Activated CD8-positive, alpha-beta memory T cell treated with anti-CD3 and anti-CD28 coated beads for 24 hours (primary cell): ENCODE measurements around the gene RNF220.
"Not testable (repeated sequence)": the region's sequence is repeated elsewhere in the genome, so short reads cannot be mapped to it uniquely, and the experiment has no call there.

ENCODE experiments used
- DNase-seq: peaks from one replicate; pipeline ENCODE4 v3.0.0-alpha.2; 2020

RNF220 gene

DNA sequence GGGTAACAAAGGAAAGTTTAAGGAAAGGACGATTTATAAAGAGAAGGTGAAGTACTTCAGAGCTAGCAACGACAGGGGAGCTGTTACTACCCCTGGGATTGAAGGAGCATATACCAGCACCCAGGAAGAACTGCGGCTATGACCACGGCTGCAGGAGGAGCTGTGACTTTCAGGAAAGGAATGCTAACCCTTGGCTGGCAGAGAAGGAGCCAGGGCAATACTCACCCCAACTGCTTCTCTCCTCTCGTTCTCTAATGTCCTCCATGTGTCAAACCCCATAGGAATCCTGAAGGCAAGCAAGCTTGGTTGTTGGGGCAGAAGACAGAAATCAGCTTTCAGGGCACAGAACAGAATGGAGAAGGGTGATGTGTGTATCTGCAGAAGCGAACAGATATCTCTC lies 148.7 kb downstream of the RNF220 start:
- DNase-seq: no peak

- no peak for DNase-seq
These were observed 149.7 kb downstream of the RNF220 start for GRCh38 chr1:44554706-44555105.

- DNase-seq: no peak
These were observed 152.7 kb downstream of the RNF220 start for GRCh38 chr1:44557778-44558177.

GRCh38 chr1:44558883-44559282 lies 153.8 kb downstream of the RNF220 start:
- DNase-seq: no peak

DNA sequence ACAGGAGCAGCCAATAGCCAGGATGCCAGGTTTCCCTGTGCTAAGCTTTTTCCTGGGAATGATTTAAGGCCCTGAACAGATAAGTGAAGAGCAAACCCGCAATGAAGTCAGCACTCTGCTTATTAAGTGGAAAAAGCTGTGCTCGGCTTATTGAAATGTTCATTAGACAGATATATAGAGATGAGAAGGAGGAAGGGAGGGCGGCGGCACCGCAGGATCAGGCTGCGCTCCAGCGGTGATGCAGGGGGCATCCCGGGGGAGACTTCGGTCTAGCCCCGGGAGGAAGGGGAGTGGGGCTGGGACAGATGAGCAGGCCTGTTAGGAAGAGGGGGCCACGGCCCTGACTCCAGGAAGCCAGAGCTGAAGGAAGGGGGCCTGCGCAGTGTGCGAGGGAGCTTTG lies 154.3 kb downstream of the RNF220 start:
- no peak for DNase-seq

GRCh38 chr1:44559913-44560312 lies 154.9 kb downstream of the RNF220 start:
- no peak for DNase-seq

DNA sequence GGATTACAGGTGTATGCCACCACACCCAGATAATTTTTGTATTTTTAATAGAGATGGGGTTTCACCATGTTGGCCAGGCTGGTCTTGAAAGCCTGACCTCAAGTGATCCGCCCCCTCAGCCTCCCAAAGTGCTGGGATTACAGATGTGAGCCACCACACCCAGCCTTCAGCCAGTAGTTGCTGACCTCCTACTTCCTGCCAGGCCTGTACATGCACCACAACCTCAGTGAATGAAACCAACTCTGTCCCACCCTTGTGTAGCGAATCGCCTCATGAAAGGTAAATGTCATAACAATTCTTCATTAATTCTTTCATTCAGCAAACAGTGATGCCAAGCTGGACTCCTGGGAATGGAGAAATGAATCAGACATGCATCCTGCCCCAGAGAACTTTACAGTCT lies 155.6 kb downstream of the RNF220 start:
- DNase-seq: not testable (repeated sequence)

- DNase-seq: no peak
These were observed 160.2 kb downstream of the RNF220 start for GRCh38 chr1:44565259-44565750.

DNA sequence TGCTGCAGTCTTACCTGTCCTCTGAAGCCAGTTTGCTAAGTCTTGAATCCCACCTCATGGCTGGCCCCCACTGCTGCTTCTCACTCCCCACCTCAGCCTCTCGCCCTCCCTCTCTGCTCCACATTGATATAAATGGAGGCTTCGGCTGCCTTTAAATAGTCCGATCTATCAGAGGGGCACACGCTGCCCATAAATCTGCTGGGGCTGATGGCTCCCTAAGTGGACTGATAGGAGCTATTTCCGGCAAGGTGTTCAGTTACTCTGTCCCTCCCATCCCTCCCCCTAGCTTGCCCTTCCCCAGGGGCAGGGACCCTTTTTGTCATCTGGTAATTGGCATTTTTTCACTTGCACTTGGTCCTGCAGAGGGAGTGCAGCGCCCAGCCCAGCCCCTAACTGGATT lies 160.8 kb downstream of the RNF220 start:
- no peak for DNase-seq

GRCh38 chr1:44566281-44567046 lies 161.4 kb downstream of the RNF220 start:
- no peak for DNase-seq

DNA sequence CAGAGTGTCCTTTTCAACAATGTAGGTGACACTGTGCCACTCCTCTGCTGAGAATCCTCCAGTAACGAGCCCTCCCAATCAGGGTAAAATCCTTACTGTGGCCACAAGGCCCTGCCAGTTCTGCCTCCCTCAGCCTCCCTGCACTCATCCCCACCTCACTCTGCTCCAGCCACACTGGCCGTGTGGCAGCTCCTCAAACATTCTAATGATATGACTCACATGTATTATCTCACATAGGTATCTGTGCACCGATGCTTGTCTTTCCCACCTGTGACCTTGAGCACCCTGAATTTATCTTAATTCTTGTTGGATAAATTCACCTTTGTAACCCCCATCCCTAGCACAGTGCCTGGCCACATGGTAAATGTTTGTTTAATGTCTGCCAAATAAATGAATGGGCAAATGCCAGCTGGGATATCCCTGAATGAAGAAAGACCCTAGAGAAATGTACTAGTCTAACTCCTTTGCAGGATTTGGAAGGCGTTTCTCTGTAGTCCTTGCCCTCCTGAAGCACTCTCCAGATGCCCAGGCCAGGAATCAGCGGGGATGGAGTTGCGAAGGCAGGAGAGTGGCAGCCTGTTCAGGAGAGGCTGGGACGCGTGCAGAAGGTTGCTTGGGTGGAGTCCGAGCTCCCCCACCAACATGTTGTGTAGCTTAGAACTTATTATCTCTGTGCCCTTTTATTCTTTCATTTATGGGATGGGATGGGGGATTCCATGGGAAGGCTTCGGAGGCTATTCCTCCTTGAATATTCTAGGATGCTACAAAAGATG lies 163.3 kb downstream of the RNF220 start:
- DNase-seq: no peak

GRCh38 chr1:44569491-44569890 lies 164.4 kb downstream of the RNF220 start:
- DNase-seq: no peak

- DNase-seq: no peak
These were observed 166.9 kb downstream of the RNF220 start for GRCh38 chr1:44571712-44572571.

DNA sequence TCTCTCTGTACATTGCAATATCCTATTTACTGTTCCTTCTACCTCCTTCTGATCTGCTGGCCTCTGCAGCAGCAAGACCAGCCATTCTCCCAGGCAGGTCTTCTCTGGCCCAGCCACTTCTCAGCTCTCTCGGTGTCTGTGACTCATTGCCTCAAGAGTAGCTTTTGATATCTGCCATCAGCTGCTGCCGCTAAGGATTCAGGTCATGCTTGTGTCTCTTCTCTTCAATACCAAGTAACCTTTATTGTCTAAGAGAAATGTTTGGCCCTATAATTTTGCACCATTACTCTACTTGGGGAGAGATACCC lies 167.5 kb downstream of the RNF220 start:
- no peak for DNase-seq

GRCh38 chr1:44575396-44575795 lies 170.3 kb downstream of the RNF220 start:
- no peak for DNase-seq

GRCh38 chr1:44576456-44577150 lies 171.5 kb downstream of the RNF220 start:
- no peak for DNase-seq

DNA sequence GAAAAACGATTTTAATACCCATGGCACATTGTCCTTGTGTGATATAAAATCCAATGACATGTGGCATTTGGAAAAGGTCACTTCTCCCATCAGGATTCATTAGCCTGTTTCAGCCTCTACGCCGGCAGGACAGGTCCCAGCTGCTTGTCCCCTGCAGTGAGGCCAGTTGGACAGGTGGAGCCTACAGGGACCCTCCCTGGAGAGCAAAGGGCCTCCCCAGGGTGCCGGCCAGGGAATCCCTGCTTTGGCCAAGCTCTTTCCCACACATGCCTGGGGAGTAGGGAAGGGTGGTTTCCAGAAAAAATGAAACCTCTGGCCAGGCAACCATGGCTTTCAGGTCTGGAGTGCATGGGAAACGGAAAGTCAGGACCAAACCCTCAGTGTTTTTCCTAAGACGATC lies 176.2 kb downstream of the RNF220 start:
- no peak for DNase-seq

DNA sequence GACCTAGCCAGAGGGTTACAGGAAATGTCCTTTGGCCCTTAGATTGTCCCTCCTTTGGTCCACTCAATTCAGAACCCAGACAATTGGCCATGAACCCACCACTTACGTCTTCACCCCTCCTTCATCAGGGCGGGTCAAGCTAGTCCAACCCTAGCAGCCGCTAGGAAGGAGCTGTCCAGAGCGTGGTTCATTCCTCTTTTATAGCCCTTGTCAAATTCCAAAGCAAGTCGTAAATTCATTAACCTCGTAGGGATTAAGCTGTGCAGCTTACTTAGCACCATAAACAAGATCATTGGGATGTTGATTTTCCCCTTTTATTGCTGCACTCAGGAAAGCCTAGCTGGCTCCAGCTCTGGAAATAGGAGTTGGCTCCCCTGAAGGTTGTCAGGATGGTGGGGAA lies 179.1 kb downstream of the RNF220 start:
- DNase-seq: no peak

DNA sequence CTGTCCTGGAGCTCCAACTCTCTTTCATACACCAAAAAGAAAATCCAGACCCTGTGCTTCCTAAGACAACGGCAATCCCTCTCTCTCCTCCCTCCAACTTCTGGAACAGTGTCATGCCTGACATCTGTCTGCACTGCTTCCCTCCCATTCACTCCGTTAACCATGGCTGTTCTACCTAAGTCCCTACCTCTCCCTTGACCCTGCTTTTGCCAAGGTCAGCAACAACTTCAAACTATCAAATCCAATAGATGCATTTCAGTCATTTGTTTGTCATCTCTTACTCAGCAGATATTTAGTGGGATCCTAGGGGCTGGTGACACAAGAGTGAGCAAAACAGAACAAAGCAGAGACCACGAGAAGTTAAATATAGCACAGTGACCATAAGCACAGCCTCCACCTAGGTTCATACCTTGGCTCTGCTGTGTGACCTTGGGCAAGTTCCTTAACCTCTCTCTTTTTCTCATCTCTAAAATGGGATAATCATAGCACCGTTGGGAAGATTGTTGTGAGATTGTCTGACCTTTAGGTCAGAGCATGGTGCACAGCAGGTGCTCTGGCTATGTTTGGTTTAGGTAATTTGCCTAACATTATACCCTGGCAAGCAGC lies 180.4 kb downstream of the RNF220 start:
- DNase-seq: no peak

- no peak for DNase-seq
These were observed 182.9 kb downstream of the RNF220 start for GRCh38 chr1:44587796-44588460.

DNA sequence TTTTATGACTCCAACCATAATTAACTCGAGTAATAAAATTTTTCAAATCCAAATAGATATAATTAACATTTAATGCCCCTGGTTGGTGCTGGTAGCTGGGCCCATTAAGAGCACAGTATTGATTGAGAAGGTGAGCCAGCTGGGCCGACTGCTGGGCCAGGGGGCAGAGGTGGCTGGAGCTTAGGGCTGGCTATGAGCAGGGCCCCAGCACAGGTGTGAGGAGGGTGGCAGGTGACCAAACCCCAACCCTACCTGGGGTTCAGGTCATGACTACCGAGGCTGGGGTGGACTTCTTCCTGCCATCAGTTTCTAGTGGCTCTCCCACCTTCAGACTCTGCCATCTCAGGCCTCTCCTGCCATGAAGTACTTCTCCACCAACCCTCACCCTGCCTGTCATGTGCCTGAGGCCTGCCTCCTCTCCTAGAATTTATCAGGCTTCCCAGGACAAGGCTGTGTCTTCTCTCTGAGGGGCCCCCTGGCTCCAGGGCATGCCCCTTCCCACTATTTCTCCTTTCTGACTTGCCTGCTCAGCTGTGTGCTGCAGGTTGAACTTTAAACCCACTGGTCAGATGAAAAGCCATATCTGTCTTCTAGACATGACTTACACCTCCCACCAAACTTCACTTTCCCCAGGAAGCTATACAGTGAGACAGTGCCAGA lies 183.6 kb downstream of the RNF220 start:
- no peak for DNase-seq
